Stimulated activated CD4-positive, alpha-beta T cell treated with anti-CD3 and anti-CD28 coated beads, Interleukin-12 subunit alpha, Interleukin-12 subunit beta, amount 100 ng/mL, for 4 hours (primary cell): Measurements from ENCODE around the gene KIZ.
"Not testable (repeated sequence)": the region's sequence is repeated elsewhere in the genome, so short reads cannot be mapped to it uniquely, and the experiment has no call there.

ENCODE experiments used
- DNase-seq: peaks from one replicate; pipeline ENCODE4 v3.0.0-alpha.2; 2020

Gene KIZ

GRCh38 chr20:21232546-21233280 is 106.8 kb downstream of the KIZ start:
- DNase-seq, result no peak

GRCh38 chr20:21234324-21234723 is 108.4 kb downstream of the KIZ start:
- no peak for DNase-seq

- no peak for DNase-seq
Measured at GRCh38 chr20:21234806-21235483, 109.1 kb downstream of the KIZ start.

- peak; percentile 57 for DNase-seq
Measured at GRCh38 chr20:21235484-21236445, 109.9 kb downstream of the KIZ start.

GRCh38 chr20:21237956-21238799 is 112.3 kb downstream of the KIZ start:
- no peak for DNase-seq

GRCh38 chr20:21238818-21239536 is 113.1 kb downstream of the KIZ start:
- no peak for DNase-seq

- DNase-seq, result no peak
Measured at GRCh38 chr20:21240394-21240793, 114.5 kb downstream of the KIZ start.

GRCh38 chr20:21241406-21241805 is 115.5 kb downstream of the KIZ start:
- no peak for DNase-seq

GRCh38 chr20:21243811-21244210 is 117.9 kb downstream of the KIZ start:
- DNase-seq, result no peak

- no peak for DNase-seq
Measured at GRCh38 chr20:21244808-21245207, 118.9 kb downstream of the KIZ start.

GRCh38 chr20:21246161-21246560 is 120.3 kb downstream of the KIZ start:
- no peak for DNase-seq

- not testable (repeated sequence) for DNase-seq
Measured at GRCh38 chr20:21247603-21248095, 121.8 kb downstream of the KIZ start.

GRCh38 chr20:21251278-21251677 is 125.4 kb downstream of the KIZ start:
- DNase-seq, result no peak

GRCh38 chr20:21257192-21257591 is 131.3 kb downstream of the KIZ start:
- DNase-seq, result no peak

GRCh38 chr20:21258411-21258810 is 132.5 kb downstream of the KIZ start:
- no peak for DNase-seq

GRCh38 chr20:21259346-21259745 is 133.5 kb downstream of the KIZ start:
- DNase-seq, result no peak

GRCh38 chr20:21262812-21263211 is 136.9 kb downstream of the KIZ start:
- no peak for DNase-seq

- DNase-seq, result no peak
Measured at GRCh38 chr20:21265261-21266190, 139.6 kb downstream of the KIZ start.

GRCh38 chr20:21266191-21266536 is 140.3 kb downstream of the KIZ start:
- no peak for DNase-seq

- DNase-seq, result no peak
Measured at GRCh38 chr20:21269772-21270171, 143.9 kb downstream of the KIZ start.

GRCh38 chr20:21270806-21271205 is 144.9 kb downstream of the KIZ start:
- DNase-seq, result no peak
